Urinary bladder (tissue), 4 donors: ENCODE results near the gene KCNAB1. TPM values are rescaled to one million over a fixed set of nuclear protein-coding genes. Genes with fewer than 3 reads are reported as not detected.

ENCODE experiments used
- DNase-seq: peaks from one replicate; pipeline ENCODE4 v3.0.0-alpha.2; 2015; ENCODE audit errors: extremely low spot score
- H3K27ac ChIP-seq: one replicate; pipeline ENCODE4 v1.5.1; 2013; ENCODE audit warnings: low read depth, mild to moderate bottlenecking, moderate library complexity
- H3K36me3 ChIP-seq: one replicate; pipeline ENCODE4 v1.6.1; 2013; ENCODE audit warnings: mild to moderate bottlenecking, moderate library complexity; ENCODE audit not compliant: insufficient read depth
- H3K4me1 ChIP-seq: one replicate; pipeline ENCODE4 v1.6.1; 2013; ENCODE audit warnings: mild to moderate bottlenecking, moderate library complexity; ENCODE audit not compliant: insufficient read depth
- H3K4me3 ChIP-seq: one replicate; pipeline ENCODE4 v1.5.1; 2013; ENCODE audit warnings: low read depth, low read length
- WGBS: extraction: QIAGEN DNeasy Blood & Tissue Kit; methylation state at CpG from one replicate; pipeline ENCODE4 v1.1.7; 2013; 5-methylcytosine and 5-hydroxymethylcytosine counted together
- polyA plus RNA-seq: library from polyadenylated mRNA; stranded (reverse); fragments of 200-250 nt; gene quantifications from one replicate; pipeline ENCODE4 v1.2.3, GENCODE V29; 2013
- total RNA-seq: library from RNA; depleted of rRNA; stranded (reverse); fragments of >200 nt; gene quantifications from one replicate; pipeline ENCODE4 v1.2.3, GENCODE V29; 2014
- donor health status: healthy with polysubstance abuse.
- donor health status: healthy.

The KCNAB1 gene
- total and polyA plus RNA-seq, 2 donors, result 3.7 to 4.9 TPM

GRCh38 chr3:156488767-156489166, 368.4 kb downstream of the KCNAB1 start:
- H3K27ac ChIP-seq, result no peak overlapping the region
- H3K36me3 ChIP-seq, result no peaks in the 10 kb centered on the region
- DNase-seq, result no peak
- no peak overlapping the region for H3K4me3 ChIP-seq
- 97% methylated on average over 3 of the region's 3 CpGs for WGBS
- no peaks in the 10 kb centered on the region for H3K4me1 ChIP-seq

DNA sequence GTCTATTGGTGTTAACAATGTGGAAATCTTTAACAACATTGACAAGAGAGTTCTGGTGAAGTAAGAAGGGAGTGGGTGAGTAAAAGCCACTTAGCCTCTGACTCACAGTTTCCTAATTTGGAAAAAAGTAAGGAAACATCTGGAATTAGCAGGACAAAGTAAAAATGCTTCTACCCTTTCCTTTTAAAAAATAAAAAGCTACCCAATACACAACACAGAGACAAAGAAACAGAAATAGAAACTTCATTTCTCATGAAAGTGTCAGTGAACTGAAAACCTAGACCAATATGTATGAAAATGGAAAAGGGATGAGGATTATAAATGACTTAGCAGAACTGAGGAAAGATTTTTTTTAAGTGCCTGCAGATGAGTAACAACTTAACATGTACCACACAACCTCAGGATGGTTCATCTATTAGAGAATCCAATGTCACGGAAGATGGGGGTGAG, 369.1 kb downstream of the KCNAB1 start:
- no peak overlapping the region for H3K27ac ChIP-seq
- DNase-seq, result no peak
- no peaks in the 10 kb centered on the region for H3K4me1 ChIP-seq
- no peak overlapping the region for H3K4me3 ChIP-seq
- H3K36me3 ChIP-seq, result no peaks in the 10 kb centered on the region
- WGBS, result 89% methylated on average over 1 of the region's 1 CpG

GRCh38 chr3:156491192-156491591, 370.8 kb downstream of the KCNAB1 start:
- WGBS, result 72% methylated on average over 3 of the region's 3 CpGs
- H3K27ac ChIP-seq, result no peak overlapping the region

DNA sequence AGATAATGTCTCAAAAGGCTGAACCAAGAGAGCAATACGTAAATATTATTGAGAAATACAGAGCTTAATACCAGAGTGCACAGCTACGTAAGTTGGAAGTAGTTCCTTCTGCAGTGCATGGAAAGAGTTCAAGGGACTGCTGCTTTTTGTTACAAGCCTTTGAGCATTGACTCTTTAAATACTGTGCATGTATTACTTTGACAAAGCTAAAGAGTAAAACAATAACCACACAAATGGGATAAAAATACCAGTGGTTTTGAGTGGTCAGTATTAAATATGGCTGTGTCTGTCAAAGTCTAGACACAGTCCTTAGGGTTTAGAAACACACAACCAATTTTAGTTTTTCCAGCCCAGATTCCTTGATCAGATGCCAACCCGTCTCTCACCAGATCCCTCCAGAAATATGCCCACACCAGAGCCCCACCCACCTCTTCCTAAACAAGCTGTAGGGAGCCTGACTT, 372.5 kb downstream of the KCNAB1 start:
- no peaks in the 10 kb centered on the region for H3K36me3 ChIP-seq
- DNase-seq, result no peak
- H3K27ac ChIP-seq, result no peak overlapping the region
- H3K4me1 ChIP-seq, result no peaks in the 10 kb centered on the region
- WGBS, result 38% methylated on average over 3 of the region's 3 CpGs
- H3K4me3 ChIP-seq, result no peak overlapping the region

More at GRCh38 chr3:156491192-156491591, 370.8 kb downstream of the KCNAB1 start:
- Histone ChIP-seq H3K4me3 (no peak overlapping the region), H3K36me3 (no peaks in the 10 kb centered on the region), H3K4me1 (no peaks in the 10 kb centered on the region)
- no peak for DNase-seq

DNA sequence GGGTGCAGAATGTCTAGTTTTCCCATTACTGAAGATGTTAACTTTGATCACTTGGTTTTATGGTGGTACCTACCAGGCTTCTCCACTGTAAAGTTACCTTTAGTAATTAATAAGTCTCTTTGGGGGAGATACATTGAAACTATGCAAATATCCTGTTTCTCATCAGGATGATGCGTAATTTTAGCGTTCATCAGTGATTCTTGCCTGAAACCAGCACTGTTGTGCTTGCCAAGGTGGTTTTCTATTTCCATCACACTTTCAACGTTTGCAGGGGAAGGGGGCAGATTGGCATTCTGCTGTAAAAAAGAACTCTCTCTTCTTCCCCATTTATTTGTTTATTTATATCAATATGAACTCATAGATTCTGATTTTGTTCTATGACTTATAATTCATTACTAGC, 373.5 kb downstream of the KCNAB1 start:
- WGBS, result 88% methylated on average over 3 of the region's 3 CpGs
- Histone ChIP-seq H3K4me1 (no peaks in the 10 kb centered on the region), H3K27ac (no peak overlapping the region), H3K4me3 (no peak overlapping the region), H3K36me3 (no peaks in the 10 kb centered on the region)
- no peak for DNase-seq

- no peak for DNase-seq
- H3K27ac ChIP-seq, result no peak overlapping the region
- H3K4me3 ChIP-seq, result no peak overlapping the region
- no peaks in the 10 kb centered on the region for H3K36me3 ChIP-seq
- 99% methylated on average over 1 of the region's 1 CpG for WGBS
- H3K4me1 ChIP-seq, result no peaks in the 10 kb centered on the region
Observed at GRCh38 chr3:156495816-156496215, 375.4 kb downstream of the KCNAB1 start.

DNA sequence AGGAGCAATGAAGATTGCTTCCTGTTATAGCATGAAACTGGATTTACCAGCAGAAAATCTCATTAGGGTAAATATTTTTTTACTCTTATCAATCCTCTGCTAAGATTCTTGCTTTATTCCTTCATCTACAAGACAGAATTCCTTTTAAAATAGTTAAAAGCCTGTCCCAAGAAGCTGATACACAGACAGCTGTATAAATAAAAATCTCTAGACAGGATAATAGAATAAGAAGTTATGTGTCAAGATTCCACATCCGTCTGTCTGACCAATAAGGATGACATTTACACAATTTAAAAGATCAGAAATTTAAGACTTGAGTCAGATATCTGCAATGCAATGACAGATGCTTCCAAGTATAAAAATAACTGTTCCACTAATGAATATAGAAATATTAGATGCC, 376.9 kb downstream of the KCNAB1 start:
- 51% methylated on average over 1 of the region's 1 CpG for WGBS
- DNase-seq, result no peak

DNA sequence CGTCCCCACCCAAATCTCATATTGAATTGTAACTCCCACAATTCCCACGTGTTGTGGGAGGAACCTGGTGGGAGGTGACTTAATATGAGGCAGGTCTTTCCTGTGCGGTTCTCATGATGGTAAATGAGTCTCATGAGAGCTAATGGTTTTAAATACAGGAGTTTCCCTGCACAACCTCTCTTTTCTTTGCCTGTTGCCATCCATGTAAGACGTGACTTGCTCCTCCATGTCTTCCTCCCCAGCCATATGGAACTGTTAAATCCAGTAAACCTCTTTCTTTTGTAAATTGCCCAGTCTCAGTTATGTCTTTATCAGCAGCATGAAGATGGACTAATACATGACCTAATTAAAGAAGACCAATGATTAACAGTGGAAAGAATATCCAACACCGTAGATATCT, 377.9 kb downstream of the KCNAB1 start:
- no peaks in the 10 kb centered on the region for H3K4me1 ChIP-seq
- no peak overlapping the region for H3K4me3 ChIP-seq
- no peaks in the 10 kb centered on the region for H3K36me3 ChIP-seq
- H3K27ac ChIP-seq, result no peak overlapping the region
- no peak for DNase-seq
- WGBS, result 90% methylated on average over 5 of the region's 5 CpGs

More for the DNA sequence above, 376.9 kb downstream of the KCNAB1 start:
- H3K4me1 ChIP-seq, result no peaks in the 10 kb centered on the region
- no peak overlapping the region for H3K27ac ChIP-seq
- H3K36me3 ChIP-seq, result no peaks in the 10 kb centered on the region
- H3K4me3 ChIP-seq, result no peak overlapping the region

DNA sequence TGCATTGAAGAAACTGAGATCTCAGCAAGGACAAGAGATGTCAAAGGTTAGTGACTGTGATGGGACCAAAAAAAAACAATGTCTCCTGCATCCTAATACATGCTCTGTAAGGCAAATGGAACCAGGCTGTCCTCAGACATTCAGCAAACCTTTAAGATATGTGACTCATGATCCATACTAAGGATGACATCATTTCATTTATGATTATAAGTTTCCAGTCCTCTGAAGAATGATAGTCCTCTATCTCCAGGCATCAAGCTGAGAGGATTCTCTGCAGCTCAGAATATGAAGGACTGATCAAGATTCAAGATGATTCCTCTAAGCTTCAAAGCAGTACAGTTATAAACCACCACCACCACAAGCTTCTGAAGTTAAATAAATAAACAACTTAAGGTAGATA, 386.9 kb downstream of the KCNAB1 start:
- H3K27ac ChIP-seq, result no peak overlapping the region
- no peak for DNase-seq
- no peaks in the 10 kb centered on the region for H3K4me1 ChIP-seq
- no peaks in the 10 kb centered on the region for H3K36me3 ChIP-seq
- H3K4me3 ChIP-seq, result no peak overlapping the region

GRCh38 chr3:156509189-156510174, 389.1 kb downstream of the KCNAB1 start:
- Histone ChIP-seq H3K4me3 (no peak overlapping the region), H3K4me1 (no peaks in the 10 kb centered on the region), H3K36me3 (no peaks in the 10 kb centered on the region), H3K27ac (no peak overlapping the region)
- DNase-seq, result peak; percentile 36
- 65% methylated on average over 5 of the region's 5 CpGs for WGBS

DNA sequence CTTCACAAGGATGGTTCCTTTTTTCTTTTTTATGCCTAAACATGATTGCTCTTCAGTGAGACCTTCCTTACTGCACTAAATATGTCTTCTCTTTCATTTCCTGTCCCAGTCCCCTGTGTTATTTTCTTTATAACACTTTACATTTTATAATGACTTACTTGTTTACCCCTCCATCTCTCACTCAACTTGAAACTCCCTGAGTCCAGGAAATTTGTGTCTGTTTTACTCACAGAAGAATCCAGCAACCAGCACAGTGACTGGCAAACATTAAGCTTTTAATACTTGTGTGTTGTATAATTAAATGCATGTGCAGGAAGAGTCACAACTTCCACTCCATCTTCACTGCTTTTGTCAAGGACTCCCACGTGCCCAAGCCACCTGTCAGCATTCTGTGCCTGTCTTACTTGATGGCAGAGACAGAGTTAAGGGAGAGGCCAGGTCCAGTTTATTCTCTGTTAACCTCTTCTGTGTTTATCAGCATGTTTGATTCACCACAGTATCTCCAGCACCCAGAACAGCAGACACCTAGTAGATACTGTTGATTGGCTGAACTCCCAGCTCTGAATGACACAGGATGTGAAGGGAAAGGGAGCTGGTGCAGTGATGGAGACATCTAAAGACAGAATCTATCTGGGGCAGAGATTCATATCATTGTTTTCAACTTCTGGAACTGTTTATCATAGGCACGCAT, 391.8 kb downstream of the KCNAB1 start:
- DNase-seq, result no peak
- WGBS, result 69% methylated on average over 2 of the region's 2 CpGs

DNA sequence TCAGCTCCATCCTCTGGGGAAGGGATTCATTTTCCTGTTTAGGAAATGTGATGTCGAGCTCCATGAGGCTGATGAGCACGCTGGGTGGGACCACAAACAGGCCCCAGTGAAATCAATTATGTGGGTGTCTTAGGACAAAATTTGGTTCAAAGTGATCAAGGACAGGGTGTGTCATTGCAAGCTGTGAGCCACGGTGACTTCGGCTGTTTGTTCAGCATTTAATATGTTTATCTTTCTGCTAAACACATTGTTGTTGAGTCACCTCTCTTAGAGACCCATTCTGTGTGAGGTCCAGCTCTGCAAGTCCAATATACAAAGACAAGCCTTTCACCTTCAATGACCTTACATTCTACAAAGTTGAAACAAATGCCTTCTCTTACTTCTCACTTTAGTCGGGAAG, 393.2 kb downstream of the KCNAB1 start:
- Histone ChIP-seq H3K4me1 (no peaks in the 10 kb centered on the region), H3K27ac (no peak overlapping the region), H3K4me3 (no peak overlapping the region), H3K36me3 (no peaks in the 10 kb centered on the region)
- DNase-seq, result no peak
- 54% methylated on average over 5 of the region's 5 CpGs for WGBS

More for the DNA sequence above, 391.8 kb downstream of the KCNAB1 start:
- Histone ChIP-seq H3K4me3 (no peak overlapping the region), H3K4me1 (no peaks in the 10 kb centered on the region), H3K36me3 (no peaks in the 10 kb centered on the region), H3K27ac (no peak overlapping the region)

DNA sequence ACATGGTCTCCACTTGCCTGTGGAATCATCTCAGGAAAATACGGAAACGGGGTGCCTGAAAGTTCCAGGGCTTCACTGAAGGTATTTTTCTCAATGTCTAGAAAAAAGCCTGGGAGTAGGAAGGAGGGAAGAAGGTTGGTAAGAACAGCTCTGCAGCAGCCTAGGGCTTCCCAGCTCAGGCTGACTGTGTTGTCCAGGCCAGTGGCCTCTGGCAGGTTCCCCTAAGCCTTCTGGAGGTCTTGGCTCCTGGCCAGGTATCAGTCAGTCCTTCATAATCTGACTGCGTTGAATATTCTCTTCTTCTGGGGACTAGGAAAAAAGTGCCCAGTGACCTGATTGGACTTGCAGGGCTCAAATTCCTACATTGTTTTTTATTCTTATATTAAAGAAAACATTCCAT, 395.9 kb downstream of the KCNAB1 start:
- H3K4me3 ChIP-seq, result no peak overlapping the region
- DNase-seq, result no peak
- no peak overlapping the region for H3K27ac ChIP-seq
- 76% methylated on average over 3 of the region's 3 CpGs for WGBS
- no peaks in the 10 kb centered on the region for H3K4me1 ChIP-seq
- H3K36me3 ChIP-seq, result no peaks in the 10 kb centered on the region

- no peak overlapping the region for H3K27ac ChIP-seq
- H3K4me3 ChIP-seq, result no peak overlapping the region
- H3K36me3 ChIP-seq, result no peaks in the 10 kb centered on the region
- no peak for DNase-seq
- 70% methylated on average over 1 of the region's 1 CpG for WGBS
- H3K4me1 ChIP-seq, result no peaks in the 10 kb centered on the region
Observed at GRCh38 chr3:156516961-156517360, 396.6 kb downstream of the KCNAB1 start.
